22Rv1 (cell line): ENCODE data around the gene BTN3A1.
"Not testable (repeated sequence)": the region's sequence is repeated elsewhere in the genome, so short reads cannot be mapped to it uniquely, and the experiment has no call there.

Source experiments
- H3K27ac ChIP-seq: fragments of 450-650 bp; 2 replicates; pipeline ENCODE4 v1.5.1; 2017
- ZFX ChIP-seq: fragments of 450-650 bp; IDR thresholded peaks from 2 replicates; pipeline ENCODE4 v1.6.1; 2017; ENCODE audit warnings: antibody characterized with exemption, borderline replicate concordance
- TF ChIP-seq, protein P1 (sequence below): fragments of 450-650 bp; IDR thresholded peaks from 2 replicates; pipeline ENCODE4 v1.5.1; 2017; ENCODE audit warnings: mild to moderate bottlenecking

The BTN3A1 gene

DNA sequence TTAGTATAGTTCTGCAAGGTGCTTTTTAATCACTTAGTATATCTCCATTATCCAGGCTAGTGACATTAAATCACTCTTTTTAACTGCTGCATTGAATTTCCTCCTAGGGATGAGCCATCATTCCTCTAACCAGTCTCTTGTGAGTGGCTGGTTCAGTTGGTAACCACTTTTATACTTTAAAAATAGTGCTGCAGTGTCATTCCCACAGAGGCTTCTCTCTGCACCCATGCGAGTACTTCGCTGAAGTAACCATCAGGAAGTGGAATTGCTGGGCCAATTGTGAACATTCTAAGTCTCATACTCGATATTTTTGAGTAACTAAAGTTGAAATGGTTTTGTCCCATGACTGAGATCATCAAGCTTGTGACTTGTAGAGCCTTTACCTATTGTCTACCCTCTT lies 35.0 kb upstream of the BTN3A1 start:
- TF ChIP-seq, protein P1, sequence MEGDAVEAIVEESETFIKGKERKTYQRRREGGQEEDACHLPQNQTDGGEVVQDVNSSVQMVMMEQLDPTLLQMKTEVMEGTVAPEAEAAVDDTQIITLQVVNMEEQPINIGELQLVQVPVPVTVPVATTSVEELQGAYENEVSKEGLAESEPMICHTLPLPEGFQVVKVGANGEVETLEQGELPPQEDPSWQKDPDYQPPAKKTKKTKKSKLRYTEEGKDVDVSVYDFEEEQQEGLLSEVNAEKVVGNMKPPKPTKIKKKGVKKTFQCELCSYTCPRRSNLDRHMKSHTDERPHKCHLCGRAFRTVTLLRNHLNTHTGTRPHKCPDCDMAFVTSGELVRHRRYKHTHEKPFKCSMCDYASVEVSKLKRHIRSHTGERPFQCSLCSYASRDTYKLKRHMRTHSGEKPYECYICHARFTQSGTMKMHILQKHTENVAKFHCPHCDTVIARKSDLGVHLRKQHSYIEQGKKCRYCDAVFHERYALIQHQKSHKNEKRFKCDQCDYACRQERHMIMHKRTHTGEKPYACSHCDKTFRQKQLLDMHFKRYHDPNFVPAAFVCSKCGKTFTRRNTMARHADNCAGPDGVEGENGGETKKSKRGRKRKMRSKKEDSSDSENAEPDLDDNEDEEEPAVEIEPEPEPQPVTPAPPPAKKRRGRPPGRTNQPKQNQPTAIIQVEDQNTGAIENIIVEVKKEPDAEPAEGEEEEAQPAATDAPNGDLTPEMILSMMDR: no peak
- TF ChIP-seq ZFX: no peak
- H3K27ac ChIP-seq: no peak overlapping the region

DNA sequence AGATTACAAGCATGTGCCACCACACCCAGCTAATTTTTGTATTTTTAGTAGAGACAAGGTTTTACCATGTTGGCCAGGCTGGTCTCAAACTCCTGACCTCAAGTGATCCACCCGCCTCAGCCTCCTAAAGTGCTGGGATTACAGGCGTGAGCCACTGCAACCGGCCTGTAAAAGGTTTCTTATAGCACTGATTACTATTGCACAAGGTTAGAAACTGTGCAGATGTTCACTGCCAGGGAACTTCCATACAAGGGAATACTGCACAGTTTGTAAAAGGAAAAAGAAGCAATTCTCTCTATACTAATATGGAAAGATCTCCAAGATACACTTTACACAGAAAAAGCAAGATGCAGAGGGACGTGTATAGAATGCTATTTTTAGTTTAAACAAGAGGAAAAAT lies 30.3 kb upstream of the BTN3A1 start:
- H3K27ac ChIP-seq: not testable (repeated sequence)

DNA sequence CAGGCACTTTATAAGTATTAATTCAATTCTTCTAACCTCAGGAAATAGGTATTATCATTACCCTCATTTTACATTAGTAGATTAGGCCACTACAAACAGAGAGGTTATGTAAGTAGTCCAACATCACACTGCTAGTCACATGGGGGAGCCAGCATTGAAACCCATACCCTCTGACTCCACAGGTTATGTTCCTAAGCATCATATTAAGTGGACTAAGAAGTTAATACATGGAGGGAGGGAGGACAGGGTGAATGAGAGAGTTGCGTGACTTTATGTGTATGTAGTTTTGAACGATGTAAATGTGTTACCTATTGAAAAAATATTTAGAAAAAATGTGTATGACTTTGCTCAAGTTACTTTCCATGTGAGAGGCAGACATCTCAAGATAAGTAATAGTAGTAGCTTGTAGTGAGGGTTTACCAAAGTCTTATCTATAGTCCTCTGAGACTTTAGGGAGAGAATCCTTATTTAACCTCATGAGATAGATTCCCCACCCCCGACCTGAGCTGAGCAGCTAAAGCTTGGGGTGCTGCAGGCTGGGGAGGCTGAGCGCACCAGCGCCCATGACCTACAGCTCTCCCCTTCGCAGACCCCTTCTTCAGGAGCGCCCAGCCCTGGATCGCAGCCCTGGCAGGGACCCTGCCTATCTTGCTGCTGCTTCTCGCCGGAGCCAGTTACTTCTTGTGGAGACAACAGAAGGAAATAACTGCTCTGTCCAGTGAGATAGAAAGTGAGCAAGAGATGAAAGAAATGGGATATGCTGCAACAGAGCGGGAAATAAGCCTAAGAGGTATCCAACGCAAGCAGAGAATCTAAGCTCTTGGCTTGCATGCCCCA lies 29.5 kb upstream of the BTN3A1 start:
- no peak overlapping the region for H3K27ac ChIP-seq
- no peak for TF ChIP-seq ZFX
- TF ChIP-seq, protein P1: no peak

DNA sequence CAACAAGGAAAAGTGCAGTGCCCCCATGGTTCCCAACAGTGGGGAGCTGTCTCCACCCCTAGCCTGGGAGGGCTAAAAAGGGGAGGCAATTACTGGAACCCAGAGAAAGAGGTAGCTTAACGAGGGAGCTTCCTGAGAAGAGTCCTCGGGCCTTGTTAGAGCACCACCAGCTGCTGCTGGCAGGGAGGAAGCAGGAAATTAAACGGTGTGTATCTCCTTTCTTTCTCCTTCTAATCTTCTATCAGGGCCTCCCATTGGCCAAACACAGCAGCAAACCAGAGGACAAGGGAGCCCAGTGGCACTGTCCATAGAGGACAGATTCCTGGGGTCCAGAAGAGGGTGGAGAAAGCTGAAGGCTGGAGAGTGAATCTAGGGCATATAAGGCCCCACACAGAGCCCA lies 26.8 kb upstream of the BTN3A1 start:
- H3K27ac ChIP-seq: no peak overlapping the region
- no peak for TF ChIP-seq ZFX
- TF ChIP-seq, protein P1: no peak

DNA sequence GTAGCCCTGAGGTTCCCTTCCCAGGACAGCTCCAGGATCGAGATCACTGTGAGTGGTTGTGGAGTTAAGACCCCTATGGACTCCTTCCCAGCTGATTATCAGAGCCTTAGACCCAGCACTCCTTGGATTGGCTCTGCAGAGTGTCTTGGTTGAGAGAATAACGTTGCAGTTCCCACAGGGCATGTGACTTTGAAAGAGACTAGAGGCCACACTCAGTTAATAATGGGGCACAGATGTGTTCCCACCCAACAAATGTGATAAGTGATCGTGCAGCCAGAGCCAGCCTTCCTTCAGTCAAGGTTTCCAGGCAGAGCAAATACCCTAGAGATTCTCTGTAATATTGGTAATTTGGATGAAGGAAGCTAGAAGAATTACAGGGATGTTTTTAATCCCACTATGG lies 24.4 kb upstream of the BTN3A1 start:
- no peak for TF ChIP-seq ZFX
- TF ChIP-seq, protein P1: no peak
- H3K27ac ChIP-seq: no peak overlapping the region

DNA sequence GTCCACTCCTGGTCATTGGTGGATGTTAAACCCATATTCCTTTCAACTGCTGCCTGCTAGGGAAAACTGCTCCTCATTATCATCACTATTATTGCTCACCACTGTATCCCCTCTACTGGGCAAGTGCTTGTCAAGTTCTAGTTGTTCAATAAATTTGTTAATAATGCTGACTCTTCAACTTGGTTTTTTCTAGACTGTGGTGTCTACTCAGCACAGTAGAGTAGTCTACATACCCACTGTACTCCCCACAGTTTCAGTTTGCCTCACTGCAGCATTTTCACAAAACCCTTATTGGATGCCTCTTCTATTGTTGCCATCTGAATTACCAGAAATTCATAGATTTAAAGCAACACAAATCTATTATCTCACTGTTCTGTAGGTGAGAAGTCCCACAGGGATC lies 23.9 kb upstream of the BTN3A1 start:
- not testable (repeated sequence) for H3K27ac ChIP-seq

DNA sequence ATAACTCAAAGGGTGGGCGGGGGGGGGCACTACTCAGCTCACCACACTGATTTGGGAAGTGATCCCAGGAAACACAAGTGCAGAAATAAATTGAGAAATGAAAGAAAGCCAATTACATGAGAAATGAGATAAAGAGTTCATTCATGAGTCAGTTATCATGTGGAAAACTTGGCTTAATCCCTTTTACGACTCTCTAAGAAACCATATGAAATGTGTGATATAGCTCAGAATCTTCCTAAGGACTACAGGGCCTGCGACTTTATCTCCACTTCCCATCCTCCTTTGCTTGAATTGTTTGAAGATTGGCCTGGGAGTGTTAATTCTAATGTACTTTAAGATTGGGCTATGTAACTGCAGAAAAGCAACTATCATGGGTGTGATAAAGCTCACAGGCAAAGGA lies 22.8 kb upstream of the BTN3A1 start:
- no peak overlapping the region for H3K27ac ChIP-seq
- no peak for TF ChIP-seq ZFX
- TF ChIP-seq, protein P1: no peak

DNA sequence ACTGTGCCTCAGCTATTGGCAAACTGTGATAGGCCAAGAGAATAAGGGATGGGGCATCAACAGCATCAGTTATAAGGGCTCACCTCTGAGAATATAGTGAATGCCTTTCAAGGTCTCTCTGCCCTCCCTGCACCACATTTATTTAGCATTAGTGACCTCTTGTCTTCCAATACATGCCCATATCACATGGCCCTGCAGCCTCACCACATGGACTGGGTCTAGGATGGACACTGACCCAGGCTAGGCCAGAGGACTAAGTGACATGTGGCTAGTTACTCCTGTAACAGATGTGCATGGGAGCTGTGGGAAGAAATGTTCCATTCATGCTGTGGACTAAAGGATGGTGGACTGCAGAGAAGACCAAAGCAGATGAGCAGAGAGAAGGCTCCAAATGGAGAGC lies 22.3 kb upstream of the BTN3A1 start:
- TF ChIP-seq, protein P1: no peak
- no peak for TF ChIP-seq ZFX
- no peak overlapping the region for H3K27ac ChIP-seq
